HCT116 (cell line): ENCODE measurements around the gene ANOS1. TPM values are rescaled to one million over a fixed set of nuclear protein-coding genes. Genes with fewer than 3 reads are reported as not detected.

Experiments
- ATAC-seq: fragments of 200-7000 bp; cut with Tn5 transposase; 2 replicates; pipeline ENCODE4 v1.9.1; 2020; ENCODE audit warnings: mild to moderate bottlenecking, moderate library complexity
- BruUV-seq: library from RNA; stranded (reverse); fragments of 400-500 nt; replicated peaks from 2 replicates; lab custom pipeline; 2021; lab: Mats Ljungman, UMichigan
- CTCF ChIA-PET: fragments of 300-600 bp; sonication (Branson Sonifier 250); formaldehyde crosslinking; loops from one replicate; lab custom pipeline; 2021; ENCODE audit warnings: antibody characterized with exemption; lab: Charles Lee
- POLR2A ChIA-PET: fragments of 300-600, 350-600 bp; sonication (Branson Sonifier 250); formaldehyde crosslinking; loops from one replicate; lab custom pipeline; 2021; ENCODE audit warnings: antibody characterized with exemption; lab: Charles Lee
- RAD21 ChIA-PET, 2 experiments: fragments of 300-600 bp; sonication (Branson Sonifier 250); formaldehyde crosslinking; loops; one replicate each; lab custom pipeline; 2023; ENCODE audit warnings: low total read pairs in 2 of 2; ENCODE audit not compliant: uncharacterized antibody in 2 of 2, unreplicated experiment in 2 of 2, low non-redundant PET in 1 of 2; lab: Charles Lee
- DNase-seq: peaks from one replicate; pipeline ENCODE4 v3.0.0-alpha.2; 2010; ENCODE audit warnings: low read depth, low spot score
- H2AFZ ChIP-seq: fragments of 200-600 bp; shearing (Covaris generic), sonication (generic); 2 replicates; pipeline ENCODE4 v1.6.1; 2017; ENCODE audit warnings: low read depth, mixed run types, mixed read lengths, antibody characterized with exemption, low read length; ENCODE audit not compliant: poor library complexity, severe bottlenecking
- H3K27ac ChIP-seq: 2 replicates; pipeline ENCODE4 v1.5.1; 2012; ENCODE audit warnings: low read depth, low read length
- H3K27me3 ChIP-seq: fragments of 200-600 bp; sonication (generic); 2 replicates; pipeline ENCODE4 v1.6.1; 2016; ENCODE audit warnings: mixed run types, low read length, mixed read lengths; ENCODE audit not compliant: insufficient read depth
- H3K36me3 ChIP-seq, 2 experiments: fragments of 200-500 bp in 1 of 2; fragments of 200-600 bp in 1 of 2; sonication (Bioruptor generic) in 1 of 2; sonication (generic) in 1 of 2; 2 replicates each; pipeline versions ENCODE4 v1.5.1 to v1.6.1; 2014 to 2016; ENCODE audit warnings: low read length in 2 of 2, inconsistent platforms in 1 of 2, mixed read lengths in 1 of 2, mixed run types in 1 of 2; ENCODE audit not compliant: insufficient read depth in 2 of 2, control insufficient read depth in 1 of 2
- H3K4me1 ChIP-seq, 2 experiments: fragments of 200-600 bp in 1 of 2; sonication (generic) in 1 of 2; 2 replicates each; pipeline versions ENCODE4 v1.5.1 to v1.6.1; 2012 to 2017; ENCODE audit warnings: low read length in 2 of 2, inconsistent platforms in 1 of 2, mild to moderate bottlenecking in 1 of 2, mixed read lengths in 1 of 2, mixed run types in 1 of 2, moderate library complexity in 1 of 2; ENCODE audit not compliant: insufficient read depth in 2 of 2, control insufficient read depth in 1 of 2
- H3K4me2 ChIP-seq: fragments of 200-600 bp; sonication (generic); 2 replicates; pipeline ENCODE4 v1.6.1; 2017; ENCODE audit warnings: mixed run types, low read length, mixed read lengths
- H3K4me3 ChIP-seq, 2 experiments: fragments of 200-600 bp in 1 of 2; sonication (generic) in 1 of 2; replicated peaks in 1 of 2; 2 replicates each; pipeline ENCODE4 v1.5.1; 2011 to 2016; ENCODE audit warnings: low read length in 2 of 2, control low read depth in 1 of 2, low read depth in 1 of 2, mild to moderate bottlenecking in 1 of 2, mixed read lengths in 1 of 2, mixed run types in 1 of 2
- H3K79me2 ChIP-seq: fragments of 200-600 bp; sonication (generic); 2 replicates; pipeline ENCODE4 v1.6.1; 2017; ENCODE audit warnings: mild to moderate bottlenecking, mixed run types, low read length, moderate library complexity, mixed read lengths; ENCODE audit not compliant: insufficient read depth
- H3K9ac ChIP-seq: fragments of 200-600 bp; sonication (generic); 2 replicates; pipeline ENCODE4 v1.6.1; 2016; ENCODE audit warnings: low read length, mixed read lengths
- H3K9me2 ChIP-seq: fragments of 200-600 bp; sonication (generic), shearing (Covaris generic); 2 replicates; pipeline ENCODE4 v1.6.1; 2017; ENCODE audit warnings: mixed run types, mild to moderate bottlenecking, moderate library complexity; ENCODE audit not compliant: insufficient read depth
- H3K9me3 ChIP-seq, 2 experiments: fragments of 200-500 bp in 1 of 2; fragments of 200-600 bp in 1 of 2; sonication (Bioruptor generic) in 1 of 2; sonication (generic) in 1 of 2; 2 replicates each; pipeline ENCODE4 v1.6.1; 2014 to 2017; ENCODE audit warnings: low read length in 2 of 2, mixed read lengths in 2 of 2, inconsistent platforms in 1 of 2, low read depth in 1 of 2, mild to moderate bottlenecking in 1 of 2, mixed run types in 1 of 2, moderate library complexity in 1 of 2; ENCODE audit not compliant: control insufficient read depth in 1 of 2, insufficient read depth in 1 of 2
- H4K20me1 ChIP-seq: fragments of 200-600 bp; sonication (generic), shearing (Covaris generic); 2 replicates; pipeline ENCODE4 v1.6.1; 2017; ENCODE audit warnings: mixed run types, mild to moderate bottlenecking, moderate library complexity; ENCODE audit not compliant: insufficient read depth
- ATF3 ChIP-seq: IDR thresholded peaks from 2 replicates; pipeline ENCODE4 v1.6.1; 2012
- CEBPB ChIP-seq: IDR thresholded peaks from 2 replicates; pipeline ENCODE4 v1.6.1; 2012; ENCODE audit warnings: low read depth
- EGR1 ChIP-seq: IDR thresholded peaks from 2 replicates; pipeline ENCODE4 v1.6.1; 2012; ENCODE audit warnings: low read depth
- EZH2phosphoT487 ChIP-seq: fragments of 200-600 bp; IDR thresholded peaks from 2 replicates; pipeline ENCODE4 v1.6.1; 2018; ENCODE audit warnings: antibody characterized with exemption, borderline replicate concordance
- SIN3A ChIP-seq: IDR thresholded peaks from 2 replicates; pipeline ENCODE4 v1.6.1; 2012; ENCODE audit warnings: low read depth
- YY1 ChIP-seq: IDR thresholded peaks from 2 replicates; pipeline ENCODE4 v1.6.1; 2011; ENCODE audit warnings: low read length, low read depth, moderate library complexity, mild to moderate bottlenecking; ENCODE audit not compliant: insufficient replicate concordance; ENCODE audit errors: extremely low read depth
- ZFX ChIP-seq: fragments of 450-650 bp; IDR thresholded peaks from 2 replicates; pipeline ENCODE4 v1.6.1; 2017
- ZNF274 ChIP-seq: fragments of 200-500 bp; sonication (Bioruptor generic); IDR thresholded peaks from 2 replicates; pipeline ENCODE4 v1.6.1; 2014; ENCODE audit warnings: mild to moderate bottlenecking, low read depth, low read length, inconsistent platforms
- intact Hi-C: fragments of 100-400 bp; cut with micrococcal nuclease; formaldehyde crosslinking; loops from 2 replicates; pipeline ENCODE4 v1.10.0; 2022
- total RNA-seq: library from RNA; stranded (reverse); gene quantifications from one replicate; pipeline ENCODE4 v1.2.1, GENCODE V29; 2021; ENCODE audit not compliant: unreplicated experiment

The ANOS1 gene
- total RNA-seq, 1 experiment from 2014 or later, result 0.12 TPM

- TF ChIP-seq ATF3 (no peak), SIN3A (no peak), ZFX (no peak), CEBPB (no peak), ZNF274 (no peak)
- TF ChIP-seq, all 23 proteins: peak for 0
Observed at GRCh38 chrX:8731559-8732395, at the start of gene ANOS1 (continued).

- DNase-seq, result no peak
- POLR2A ChIA-PET, result no interaction called here
- CTCF ChIA-PET, result no interaction called here
- Histone ChIP-seq H3K9me3 (no peaks in the 10 kb centered on the region), H3K9ac (no peak overlapping the region), H3K9me2 (no peaks in the 10 kb centered on the region), H3K4me2 (no peak overlapping the region), H4K20me1 (no peaks in the 10 kb centered on the region), H2AFZ (no peak overlapping the region), H3K4me3 (no peak overlapping the region), H3K27ac (no peak overlapping the region), H3K79me2 (no peaks in the 10 kb centered on the region), H3K27me3 (no peaks in the 10 kb centered on the region), H3K36me3 (no peaks in the 10 kb centered on the region), H3K4me1 (no peaks in the 10 kb centered on the region)
- BruUV-seq, result no TSS peak
- TF ChIP-seq EGR1 (no peak), CEBPB (no peak), EZH2phosphoT487 (no peak), YY1 (no peak), ZNF274 (no peak), SIN3A (no peak), ZFX (no peak)
- ATAC-seq, result no peak
- RAD21 ChIA-PET, result no interaction called here
- intact Hi-C loops, result no loop called here
Observed at GRCh38 chrX:8773117-8773516, 41.2 kb upstream of the ANOS1 start.
